NCI-H2227 (cell line): ENCODE data around the gene CDH13.

Experiments
- DNase-seq: peaks from one replicate; lab custom pipeline; 2025; ENCODE audit not compliant: unreplicated experiment; lab: John Stamatoyannopoulos, UW

Gene CDH13

DNA sequence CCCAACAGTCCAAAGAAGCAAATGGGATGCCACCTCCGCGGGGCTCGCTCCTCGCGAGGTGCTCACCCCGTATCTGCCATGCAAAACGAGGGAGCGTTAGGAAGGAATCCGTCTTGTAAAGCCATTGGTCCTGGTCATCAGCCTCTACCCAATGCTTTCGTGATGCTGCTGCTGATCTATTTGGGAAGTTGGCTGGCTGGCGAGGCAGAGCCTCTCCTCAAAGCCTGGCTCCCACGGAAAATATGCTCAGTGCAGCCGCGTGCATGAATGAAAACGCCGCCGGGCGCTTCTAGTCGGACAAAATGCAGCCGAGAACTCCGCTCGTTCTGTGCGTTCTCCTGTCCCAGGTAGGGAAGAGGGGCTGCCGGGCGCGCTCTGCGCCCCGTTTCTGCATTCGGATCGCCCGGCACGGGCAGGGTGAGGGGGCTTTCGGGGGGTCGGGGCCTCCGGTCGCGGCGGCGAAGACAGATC, at the start of gene CDH13:
Gene CDH13, plus strand, starts transcription at position 179 of the 471 bp plus-strand sequence.
- DNase-seq = no peak

DNA sequence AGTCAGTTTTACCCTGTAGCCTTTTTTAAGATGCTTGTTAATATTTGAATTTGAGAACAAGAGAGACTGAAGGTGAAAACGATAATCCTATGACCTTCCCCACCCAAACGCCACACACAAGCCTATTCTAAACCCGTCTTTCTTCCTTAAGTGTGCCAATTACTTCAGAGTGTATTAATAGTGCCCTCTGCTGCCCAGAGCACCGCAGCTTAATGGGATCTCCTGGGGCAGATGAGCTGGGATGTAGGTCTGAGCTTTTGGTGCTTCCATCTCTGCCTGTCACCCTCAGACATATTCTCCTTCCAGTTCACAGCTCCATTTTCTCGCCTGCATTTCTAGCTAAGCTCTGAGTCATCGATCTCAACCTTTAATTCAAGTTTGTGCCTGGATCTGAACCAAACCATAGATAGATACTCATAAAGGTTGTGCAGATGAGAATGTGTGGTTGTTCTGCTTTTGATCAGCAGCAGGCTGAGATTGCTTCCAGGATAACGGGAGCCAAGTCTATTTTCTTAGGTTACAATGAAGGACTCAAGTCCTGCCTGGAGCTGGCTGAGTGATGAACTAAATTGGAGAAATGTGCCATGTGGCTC, 46.4 kb upstream of the CDH13 start:
- DNase-seq = no peak

DNA sequence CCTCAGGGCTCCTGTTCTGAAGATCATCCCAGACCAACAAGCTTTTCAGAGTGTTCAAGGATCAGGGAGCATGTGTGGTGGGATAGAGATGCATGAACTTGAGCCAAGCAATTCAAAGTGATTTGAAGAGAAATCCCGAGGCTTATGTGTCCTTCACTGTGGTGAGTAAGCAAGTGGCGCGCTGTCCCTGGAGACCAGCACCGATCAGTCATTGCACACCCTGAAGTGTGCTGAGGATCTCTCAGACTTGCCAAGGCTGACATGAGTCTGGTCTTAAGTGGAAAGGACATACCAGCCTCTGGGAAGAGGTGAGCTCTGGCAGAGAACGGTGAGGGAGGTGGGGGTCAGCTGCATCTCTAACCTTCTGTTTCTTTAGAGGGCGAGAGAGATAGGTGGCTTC, 43.8 kb upstream of the CDH13 start:
- no peak for DNase-seq

DNA sequence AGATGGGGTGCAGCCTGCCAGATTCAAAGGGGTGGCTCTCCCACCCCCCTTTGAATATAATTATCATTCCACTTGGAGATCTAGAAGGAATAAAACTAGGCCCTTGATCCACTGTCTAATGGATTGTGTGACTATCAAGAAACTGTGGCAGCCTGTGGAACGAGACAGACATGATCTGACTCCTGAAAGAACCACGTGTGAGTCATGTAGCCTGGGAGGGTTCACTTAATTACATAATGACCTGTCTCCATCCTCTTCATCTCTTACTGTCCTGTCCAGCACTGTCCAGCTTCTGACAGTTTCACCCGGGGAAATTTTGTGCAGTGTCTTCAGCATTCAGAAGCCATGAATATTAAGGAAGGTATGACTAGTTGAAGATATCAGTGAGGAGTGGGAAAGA, 43.3 kb upstream of the CDH13 start:
- no peak for DNase-seq

DNA sequence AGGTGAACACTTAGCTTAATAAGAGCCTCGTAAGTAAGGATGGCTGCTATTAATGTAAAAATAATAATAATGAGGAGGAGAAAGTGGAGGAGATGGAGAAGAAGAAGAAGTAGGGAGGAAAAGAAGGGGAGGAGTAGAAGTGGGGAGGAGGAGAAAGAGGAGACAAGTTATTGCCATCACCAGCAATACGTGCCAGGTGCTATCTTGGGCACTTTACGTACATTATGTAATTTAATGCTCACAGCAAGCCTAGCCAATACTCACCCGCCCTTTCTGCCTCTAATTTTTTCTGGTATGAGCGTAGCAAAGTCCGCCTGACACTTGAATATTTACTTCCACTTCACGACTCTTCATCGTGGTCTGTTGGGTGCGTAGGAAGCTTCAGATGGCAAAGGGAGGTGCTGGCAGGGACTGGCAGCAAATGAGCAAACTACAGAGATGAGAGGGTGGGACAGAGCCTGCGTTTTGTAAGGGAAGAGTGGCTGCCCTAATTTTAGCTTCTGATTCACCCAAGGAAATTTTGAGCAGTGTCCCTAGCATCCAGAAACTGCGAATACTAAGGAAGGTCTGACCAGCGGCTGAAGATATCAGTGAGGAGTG, 42.1 kb upstream of the CDH13 start:
- DNase-seq = no peak

DNA sequence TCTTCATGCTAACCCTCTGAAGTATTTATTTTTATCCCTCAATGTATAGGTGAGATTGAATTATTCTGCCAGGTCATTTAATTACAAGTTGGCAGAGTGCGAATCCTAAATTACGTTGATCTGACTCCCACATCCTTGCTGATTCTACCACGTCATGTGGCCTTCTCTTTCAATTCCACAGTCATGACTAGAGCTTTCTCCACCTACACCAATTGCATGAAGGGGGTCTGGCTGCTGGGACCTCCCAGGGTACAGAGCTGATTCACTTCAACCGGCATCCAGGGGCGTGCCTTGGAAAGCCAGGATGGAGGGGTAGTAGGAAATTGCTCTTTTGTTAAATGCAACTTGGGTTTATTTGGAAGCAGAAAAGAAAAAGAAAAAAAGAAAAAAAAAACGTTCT, 41.1 kb upstream of the CDH13 start:
- no peak for DNase-seq

DNA sequence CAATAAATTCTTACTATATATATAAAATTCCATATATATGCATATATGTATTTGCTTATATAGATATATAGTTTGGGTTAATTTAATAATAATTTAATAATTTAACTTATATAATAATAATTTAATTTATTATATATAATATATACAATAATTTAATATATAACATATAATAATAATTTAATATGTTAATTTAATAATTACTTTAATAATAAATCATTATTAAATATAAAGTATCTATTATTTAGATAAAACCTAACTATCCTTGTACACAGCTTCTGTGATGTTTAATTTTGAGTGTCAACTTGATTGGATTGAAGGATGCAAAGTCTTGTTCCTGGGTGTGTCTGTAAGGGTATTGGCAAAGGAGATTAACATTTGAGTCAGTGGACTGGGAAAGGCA, 40.6 kb upstream of the CDH13 start:
- no peak for DNase-seq

DNA sequence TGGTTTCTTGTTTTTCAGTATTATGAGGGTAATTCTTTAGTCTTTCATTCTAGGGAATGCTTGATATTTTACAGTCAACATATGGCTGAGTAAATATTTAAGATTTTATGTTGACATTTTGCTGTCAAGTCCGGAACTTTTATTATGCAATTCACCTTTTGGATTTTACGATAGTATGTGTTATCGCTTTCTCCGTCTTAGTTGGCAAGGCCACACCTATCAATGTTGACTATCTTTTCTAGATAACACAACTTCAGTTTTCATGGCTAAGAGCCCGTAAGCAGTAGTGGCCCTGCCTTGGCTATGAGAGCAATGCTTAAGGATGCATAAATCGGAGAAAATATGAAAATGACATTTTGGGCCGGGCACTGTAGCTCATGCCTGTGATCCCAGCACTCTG, 39.5 kb upstream of the CDH13 start:
- no peak for DNase-seq

DNA sequence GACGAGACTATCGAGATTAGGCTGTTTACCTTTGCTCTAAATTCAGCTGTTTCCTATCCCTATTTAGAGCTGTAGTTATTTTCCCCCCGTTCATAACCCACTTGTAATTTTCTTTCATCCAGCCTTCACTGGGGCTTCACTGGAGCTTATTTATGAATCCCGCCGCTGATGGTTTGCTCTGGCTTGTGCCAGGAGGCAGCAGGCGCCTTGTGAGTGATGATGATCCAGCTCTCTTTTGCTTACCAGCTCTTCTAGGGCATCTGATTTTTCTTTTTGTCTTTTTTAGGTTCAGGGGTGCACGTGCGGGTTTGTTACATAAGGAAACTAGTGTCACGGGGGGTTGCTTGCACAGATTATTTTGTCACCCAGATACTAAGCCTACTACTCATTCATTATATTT, 37.4 kb upstream of the CDH13 start:
- DNase-seq = no peak

DNA sequence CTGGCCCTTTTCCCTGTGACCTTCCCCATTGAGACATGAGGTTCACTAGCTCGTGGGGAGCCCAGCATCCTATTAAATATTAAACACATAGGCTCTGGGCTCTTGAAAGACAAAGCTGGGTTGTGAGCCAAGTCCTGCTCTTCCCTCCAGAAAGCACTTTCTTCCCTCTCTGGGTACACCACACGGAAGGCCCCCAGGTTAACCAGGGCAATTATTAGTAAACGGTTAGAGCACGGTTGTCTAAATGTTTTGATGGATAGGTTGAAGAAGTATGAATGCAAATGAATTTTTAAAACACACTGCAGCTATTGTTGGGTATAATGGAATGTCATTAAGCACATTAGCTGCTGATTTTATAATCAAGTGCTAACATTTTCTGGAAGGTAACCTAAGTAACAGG, 32.7 kb upstream of the CDH13 start:
- no peak for DNase-seq

DNA sequence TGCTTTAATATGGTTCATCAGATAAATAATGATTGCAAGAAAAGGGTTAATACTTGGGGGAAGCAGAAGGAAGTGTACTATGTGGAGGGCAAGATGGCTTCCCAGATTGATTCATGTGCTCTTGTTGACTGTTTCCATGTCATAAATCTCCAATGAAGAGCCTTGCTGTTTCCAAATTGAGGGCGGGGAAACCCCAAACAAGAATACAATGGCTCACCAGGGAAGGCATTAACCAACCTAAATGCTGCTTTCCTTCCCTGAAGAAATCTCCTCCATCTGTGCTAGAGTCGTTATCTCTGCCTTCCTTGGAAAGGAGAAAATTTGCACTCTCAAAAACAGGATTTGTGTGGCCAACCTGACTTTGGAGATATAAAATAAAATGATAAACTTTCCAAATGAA, 28.0 kb upstream of the CDH13 start:
- DNase-seq = no peak

DNA sequence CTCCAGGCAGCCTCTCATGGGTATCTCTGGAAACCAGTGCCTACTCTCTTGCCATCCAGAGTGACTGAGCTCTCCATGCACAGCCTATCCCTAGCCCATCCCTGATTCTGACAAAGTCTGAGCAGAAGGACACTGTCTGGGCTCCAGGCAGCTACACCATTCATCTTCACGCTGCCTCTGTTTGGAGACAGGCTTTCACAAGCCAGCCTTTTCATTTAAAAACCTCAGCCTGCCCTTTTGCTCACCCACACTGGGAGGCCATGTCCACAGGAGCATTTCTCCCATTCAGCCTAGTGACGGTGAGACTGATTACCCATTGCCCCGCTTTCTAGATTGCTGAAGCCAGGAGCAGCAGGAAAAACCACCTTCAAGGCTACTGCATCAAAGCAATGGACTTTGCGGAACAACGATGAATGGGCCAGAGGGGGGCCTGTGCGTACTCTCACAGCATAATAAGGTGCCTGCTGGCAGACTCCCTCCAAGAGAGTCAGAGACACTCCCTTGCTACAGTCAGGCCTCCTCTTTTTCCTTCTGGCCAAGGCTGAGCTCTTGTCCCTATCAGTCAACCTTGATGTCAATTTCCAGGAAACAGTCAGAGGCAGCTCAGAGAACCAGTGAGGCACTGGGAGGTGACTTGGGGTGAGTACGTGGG, 24.7 kb upstream of the CDH13 start:
- no peak for DNase-seq

DNA sequence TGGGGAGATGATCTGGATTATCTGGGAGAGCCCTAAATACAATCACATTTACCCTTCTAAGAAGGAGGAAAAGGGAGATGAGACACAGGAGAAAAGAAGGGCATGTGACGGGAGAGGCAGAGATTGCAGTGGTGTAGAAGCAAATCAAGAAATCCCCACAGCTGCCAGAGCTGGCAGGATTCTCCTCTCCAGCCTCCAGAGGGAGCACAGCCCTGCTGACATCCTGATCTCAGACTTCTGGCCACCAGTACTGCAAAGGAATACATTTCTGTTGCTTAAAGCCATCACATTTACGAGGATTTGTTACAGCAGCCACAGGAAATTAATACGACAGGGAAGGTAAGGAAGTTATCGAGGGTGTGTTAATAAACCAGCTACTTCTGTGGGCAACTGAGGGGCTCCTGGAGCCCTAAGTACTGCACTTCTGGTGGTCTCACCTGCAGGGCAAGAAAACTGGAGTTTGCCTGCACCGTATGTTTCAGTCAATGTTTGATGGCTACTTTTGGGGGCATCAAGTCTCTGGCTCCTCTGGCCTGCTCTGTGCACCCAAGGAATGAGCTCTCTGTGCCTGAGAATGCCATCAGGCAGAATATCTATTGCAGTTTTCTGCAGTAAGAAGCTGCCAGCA, 22.9 kb upstream of the CDH13 start:
- DNase-seq = no peak

DNA sequence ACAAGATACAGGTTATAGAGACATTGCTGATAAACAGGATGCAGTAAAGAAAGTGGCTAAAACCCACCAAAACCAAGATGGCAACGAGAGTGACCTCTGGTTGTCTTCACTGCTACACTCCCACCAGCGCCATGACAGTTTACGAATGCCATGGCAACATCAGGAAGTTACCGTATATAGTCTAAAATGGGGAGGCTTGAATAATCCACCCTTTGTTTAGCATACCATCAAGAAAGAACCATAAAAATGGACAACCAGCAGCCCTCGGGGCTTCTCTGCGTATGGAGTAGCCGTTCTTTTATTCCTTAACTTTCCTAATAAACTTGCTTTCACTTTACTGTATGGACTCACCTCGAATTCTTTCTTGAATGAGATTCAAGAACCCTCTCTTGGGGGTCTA, 21.7 kb upstream of the CDH13 start:
- no peak for DNase-seq

DNA sequence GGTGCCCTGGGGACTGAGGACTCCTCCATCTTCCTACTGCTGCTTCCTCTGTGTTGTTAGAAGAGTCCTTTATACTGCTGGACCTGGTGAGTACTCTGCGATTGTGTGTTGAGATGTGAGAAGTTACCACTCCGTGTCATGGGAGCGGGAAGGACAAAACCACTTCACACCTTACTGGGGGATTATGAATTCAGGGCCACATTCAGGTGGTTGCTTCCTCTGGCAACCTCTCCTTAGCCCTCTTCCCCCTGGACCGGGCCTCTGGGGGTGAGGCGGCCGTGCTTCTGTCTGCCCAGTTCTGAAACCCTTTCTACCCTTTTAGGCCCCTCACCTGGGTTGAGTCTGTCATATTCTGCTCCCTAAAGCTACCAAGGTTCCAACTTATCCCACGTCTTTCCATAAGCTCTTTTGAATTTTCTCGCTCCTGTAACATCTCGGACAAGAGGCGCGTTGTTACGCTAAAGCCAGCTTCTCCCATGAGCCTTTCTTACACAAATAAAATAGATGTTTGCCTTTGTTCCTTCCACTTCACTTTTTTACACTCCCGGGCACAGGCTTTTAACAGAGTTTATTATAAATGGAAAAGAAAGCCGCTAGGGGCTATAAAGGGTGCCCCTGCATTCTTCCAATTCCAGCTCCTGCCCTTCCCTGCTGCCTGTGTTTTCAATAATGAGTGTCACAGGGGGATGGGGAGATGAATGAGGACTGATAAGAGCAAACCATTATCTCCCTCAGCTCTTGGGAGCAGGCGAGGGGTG, 20.7 kb upstream of the CDH13 start:
- no peak for DNase-seq

DNA sequence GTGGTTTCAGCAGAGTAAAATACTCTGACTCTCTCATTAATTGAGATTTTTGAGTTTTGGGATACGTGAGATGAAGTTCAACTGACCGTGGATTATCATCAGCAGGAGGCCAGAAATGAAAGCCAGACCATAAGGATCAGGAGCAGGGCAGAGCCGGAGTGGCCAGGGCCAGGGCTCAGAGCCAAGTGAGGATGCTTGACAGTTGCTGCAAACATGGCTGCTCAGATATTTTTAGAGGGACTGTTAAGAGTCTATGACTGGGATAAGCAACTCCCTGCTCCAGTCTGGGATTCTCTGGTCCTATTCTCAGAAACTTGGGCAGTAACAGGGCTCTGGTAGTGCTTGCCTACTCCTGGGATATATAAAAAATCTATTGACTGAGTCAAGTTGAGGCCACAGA, 17.6 kb upstream of the CDH13 start:
- no peak for DNase-seq

DNA sequence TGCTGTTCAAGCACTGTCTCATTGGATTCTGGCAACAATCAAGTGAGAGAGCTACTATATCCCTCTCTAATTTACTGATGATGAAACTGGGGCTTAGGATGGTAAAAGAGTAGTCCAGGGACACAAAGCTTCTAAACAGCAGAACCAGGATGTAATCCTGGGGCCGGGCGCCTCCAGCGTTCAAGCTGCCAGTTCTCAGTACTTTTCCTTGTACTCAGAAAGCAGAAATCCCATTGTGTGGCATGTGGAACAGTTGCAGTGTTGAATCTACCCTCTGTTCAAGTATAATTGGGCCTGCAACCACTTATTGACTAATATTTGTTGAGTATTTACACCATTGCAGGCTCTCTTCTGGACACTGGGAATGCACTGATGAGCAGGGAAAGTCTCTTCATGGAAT, 14.5 kb upstream of the CDH13 start:
- DNase-seq = no peak

DNA sequence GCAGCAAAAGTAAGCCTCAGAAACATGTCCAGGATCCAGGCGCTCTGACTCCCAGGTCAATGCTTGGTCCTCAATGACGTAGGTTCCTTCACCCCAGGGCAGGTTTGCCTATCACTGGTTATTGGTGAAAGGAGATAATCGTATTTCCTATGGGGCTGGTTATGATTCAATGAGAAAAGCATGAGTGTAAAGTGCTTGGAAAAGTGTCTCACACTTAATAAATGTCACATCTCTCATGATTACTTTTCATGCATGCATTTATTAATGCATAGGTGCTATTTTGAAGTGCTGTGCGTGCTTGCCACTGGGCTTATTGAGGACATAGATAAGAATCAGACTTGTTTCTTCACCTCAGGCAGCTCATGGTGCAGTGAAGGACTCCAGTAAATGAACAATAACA, 10.4 kb upstream of the CDH13 start:
- DNase-seq = no peak

DNA sequence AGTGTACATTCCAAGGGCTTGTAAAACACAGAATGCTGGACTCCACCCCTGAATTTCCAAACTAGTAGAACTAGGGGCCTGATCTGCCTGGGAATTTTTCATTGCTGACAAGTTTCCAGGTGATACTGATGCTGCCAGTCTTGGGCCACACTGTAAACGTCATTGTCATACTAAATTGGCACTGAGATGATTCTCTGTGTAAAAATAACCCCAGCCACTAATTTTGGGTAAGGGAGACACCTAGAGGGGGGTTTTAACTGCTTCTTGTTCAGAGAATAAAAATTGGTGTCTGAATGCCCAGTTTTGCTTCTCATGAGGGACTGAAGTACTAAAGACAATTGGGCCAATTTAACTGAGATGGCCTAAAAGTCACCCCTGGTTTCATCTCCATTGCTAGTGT, 5.0 kb upstream of the CDH13 start:
- DNase-seq = no peak

DNA sequence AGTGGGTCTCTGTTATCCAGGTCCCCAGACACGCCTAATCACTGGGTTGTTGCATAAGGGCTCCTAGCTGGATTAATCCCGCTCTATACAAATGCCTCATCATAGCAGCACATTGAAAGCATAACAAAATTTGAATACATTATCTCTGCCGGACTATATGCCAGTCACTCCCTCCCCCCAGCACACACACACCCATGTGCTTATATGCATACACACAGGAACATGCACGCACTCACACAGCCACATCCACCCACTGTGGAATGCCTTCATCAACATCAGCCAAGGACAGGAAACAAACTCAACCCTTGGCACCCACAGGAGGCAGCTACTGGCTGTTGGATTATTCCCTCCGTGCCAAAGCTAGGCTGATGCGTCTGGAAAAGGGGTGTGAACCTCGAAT, 3.5 kb upstream of the CDH13 start:
- DNase-seq = no peak

DNA sequence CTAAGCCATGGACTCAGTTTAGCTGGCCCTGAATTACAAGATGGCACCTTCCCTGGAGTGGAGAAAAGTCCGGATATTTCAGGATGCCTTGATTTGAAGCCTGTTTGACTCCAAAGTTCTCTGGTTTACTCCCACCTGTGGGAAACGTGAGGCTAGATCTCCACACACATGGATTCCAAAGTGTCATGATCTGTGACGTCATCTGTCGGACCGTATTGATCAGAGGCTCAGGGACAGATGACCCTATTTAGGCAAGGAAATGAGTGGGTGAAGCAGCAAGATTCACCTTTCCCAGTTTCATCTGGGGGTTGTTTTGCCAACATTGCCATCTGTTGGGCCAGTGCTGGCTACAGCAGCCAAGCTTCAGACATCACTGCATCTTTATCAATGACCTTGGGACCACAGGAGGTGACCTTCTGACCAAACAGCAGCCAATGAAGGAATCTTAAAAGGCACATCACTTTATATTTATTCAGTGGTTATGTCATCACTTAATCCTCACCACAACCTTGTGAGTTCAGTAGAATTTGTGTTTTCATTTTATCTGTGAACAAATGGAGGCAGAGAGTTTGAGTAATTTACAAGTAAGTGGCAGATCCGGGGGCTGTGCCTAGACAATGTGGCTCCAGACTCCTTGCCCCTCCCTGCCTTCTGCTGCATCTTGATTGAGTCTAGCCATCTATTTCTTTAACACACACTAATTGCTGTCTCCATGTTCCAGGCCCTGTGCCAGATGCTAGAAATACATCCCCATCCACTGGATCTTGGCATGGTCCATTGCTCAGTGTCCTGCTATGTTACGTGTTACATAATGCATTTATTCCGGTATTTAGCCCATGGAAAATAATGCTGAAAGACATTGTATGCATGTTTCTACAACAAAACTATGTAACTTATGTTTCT, 1.5 kb upstream of the CDH13 start:
- no peak for DNase-seq
